Activated T-cell treated with anti-CD3 and anti-CD28 coated beads, Interleukin-2, amount 50 U/mL, for 48 hours (primary cell): ENCODE data around the gene NPHP4.

Source experiments
- DNase-seq, 2 experiments: peaks; one replicate each; pipeline ENCODE4 v3.0.0-alpha.2; 2020

NPHP4 gene

DNA sequence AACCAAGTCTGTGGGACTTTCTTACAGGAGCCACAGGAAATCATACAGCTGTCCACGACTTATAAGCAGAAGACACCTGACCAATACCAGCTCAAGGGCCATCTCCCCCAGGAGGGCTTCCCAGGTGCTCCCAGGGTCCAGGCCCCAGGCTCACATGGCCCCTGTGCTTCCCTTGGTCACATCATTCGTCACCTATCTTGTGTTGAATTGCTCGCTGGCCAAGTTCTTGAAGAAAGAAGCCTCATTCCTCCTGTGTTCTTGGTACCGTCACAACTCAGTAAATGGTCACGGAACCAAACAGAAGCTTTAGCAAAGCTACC, 3.0 kb downstream of the NPHP4 start:
- DNase-seq, result no peak

DNA sequence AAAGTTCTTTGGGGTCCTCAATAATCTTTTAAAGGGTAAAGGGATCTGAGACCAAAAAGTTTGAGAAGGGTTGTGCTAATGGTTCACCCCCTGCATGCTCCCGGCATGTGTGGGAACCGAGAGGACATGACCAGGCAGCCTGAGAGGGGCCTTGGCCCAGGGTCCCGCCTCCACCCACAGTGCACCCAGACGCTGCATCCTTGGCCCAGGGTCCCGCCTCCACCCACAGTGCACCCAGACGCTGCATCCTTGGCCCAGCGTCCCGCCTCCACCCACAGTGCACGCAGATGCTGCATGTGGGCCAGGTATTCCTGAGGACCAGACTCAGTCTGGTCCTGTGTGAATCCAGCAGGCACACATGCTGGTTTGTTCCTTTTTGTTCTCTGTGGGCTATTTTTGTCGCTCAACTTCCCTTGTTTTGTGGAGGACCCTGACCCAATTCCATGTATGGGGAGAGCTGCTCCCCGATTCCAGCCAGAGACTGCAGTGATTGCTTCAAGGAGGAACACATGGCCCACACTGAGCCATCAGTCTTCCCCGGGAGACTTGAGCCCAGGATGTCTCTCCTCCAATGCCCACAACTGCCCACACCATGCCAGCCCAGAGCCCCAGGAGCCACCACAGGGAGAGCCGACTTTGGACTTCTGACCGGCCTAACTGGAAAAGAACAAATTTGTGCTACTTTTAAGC, 3.5 kb downstream of the NPHP4 start:
- no peak for DNase-seq

DNA sequence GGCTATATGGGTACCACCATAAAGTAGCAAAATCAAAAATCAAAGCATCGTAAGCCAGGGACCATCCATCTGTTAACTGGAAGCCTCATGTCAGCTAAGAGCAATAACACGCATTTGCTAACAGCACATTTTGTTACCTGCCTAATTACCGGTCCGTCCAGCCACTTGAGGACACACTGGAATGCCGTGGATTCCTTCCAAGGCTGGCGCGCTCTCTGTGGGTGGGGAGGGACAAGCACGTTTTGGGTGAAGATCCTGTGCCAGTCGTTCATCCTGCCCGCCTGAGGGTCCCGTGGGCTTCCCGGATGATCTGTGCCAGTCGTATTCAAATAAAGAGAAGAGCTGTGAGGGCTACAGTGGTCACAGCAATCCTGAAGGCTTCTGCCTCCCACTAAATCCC, 6.2 kb downstream of the NPHP4 start:
- no peak for DNase-seq

DNA sequence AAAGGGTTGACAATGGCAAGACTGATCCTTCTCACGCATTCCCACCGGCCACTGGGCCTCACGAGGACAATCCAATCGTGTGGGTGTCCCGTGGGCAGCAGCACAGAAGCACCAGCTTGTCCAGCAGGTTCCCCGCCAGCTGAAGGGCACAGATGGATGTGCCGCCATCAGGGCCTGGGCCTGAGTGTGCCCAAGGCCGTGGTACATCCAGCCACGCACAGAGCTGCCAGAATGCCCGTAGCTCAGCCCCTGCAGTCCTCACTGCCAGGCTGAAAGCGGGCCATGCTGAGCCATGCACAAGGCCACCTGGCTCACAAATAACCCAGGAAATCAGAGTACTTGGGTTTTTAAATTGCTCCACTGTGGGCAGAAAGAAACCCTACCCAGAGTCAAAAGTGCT, 7.0 kb downstream of the NPHP4 start:
- DNase-seq, result no peak

DNA sequence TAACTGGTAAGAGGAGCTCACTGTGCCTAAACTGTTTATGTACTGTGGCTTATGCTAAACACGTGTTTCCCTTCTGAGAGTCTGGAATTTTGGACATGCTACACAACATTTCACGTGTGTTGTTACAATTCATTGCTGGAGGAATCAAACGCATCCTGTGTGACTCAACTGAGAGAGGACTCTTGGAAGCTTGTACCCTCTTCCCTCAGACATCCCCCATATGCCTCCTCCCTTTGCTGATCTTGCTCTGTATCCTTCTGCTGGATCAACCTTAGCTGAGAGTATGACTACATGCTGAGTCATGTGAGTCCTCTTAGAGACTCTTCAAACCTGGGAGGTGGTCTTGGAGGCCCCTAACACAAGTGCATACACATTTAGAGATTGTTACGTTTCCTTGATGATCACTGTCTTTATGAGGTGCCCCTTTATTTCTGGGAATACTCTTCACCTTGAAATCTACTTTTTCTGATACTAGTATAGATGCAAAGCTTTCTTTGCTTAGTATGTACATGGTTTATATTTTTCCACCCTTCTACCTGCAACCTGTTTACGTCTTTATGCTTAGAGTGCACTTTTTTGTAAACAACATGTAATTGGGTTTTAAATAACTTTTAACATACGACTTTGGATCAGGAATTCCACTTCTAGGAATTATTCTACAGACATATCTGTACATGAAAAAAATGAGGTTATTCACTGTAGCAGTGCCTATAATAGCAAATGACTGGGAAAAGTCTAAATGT, 8.7 kb downstream of the NPHP4 start:
- no peak for DNase-seq

DNA sequence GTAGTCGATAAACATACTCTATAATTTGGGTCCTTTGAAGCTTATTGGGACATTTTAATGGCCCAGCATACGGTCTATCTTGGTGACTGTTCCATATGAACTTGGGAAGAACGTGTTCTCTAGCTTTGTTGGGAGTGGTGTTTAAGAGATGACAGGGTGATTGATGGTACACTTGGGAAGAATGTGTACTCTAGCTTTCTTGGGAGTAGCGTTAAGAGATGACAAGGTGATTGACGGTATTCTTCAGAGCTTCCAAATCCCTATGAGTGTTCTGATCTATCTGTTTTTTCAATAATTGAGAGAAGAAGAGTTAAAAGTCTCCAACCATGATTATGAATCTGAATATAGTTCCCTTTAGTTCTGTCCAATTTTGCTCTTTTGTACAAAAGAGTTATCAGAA, 9.4 kb downstream of the NPHP4 start:
- no peak for DNase-seq

DNA sequence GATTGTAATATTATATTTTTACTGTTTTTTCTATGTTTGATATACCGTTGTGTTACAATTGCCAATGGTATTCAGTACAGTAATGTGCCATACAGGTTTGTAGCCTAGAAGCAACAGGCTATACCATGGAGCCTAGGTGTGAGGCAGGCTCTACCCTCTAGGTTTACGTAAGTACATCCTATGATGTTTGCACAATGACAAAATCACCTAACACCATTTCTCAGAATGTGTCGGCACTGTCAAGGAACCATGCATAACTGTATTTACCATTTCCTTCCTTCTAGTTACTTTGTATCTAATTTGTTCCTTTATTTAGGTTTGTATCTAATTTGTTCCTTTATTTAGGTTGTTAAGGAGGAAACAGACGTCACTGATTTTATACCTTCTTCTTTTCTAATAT, 9.9 kb downstream of the NPHP4 start:
- no peak for DNase-seq

DNA sequence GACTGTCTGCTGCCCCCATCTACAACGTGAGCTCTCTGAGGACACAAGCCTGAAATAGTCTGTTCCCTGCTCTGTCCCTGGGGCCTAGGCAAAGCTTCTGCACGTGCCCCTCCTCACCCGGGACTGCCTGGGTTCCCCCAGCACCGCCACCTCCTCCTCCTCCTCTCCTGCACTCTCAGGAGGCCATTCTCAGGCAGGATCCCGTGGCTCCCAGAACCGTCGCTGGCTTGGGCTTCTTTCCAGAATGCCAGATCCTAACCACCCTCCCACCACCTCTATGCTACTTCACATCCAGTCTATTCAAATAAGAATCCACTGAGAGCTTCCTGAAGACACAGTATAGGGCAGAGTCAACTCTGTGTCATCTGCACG, 11.2 kb downstream of the NPHP4 start:
- no peak for DNase-seq

DNA sequence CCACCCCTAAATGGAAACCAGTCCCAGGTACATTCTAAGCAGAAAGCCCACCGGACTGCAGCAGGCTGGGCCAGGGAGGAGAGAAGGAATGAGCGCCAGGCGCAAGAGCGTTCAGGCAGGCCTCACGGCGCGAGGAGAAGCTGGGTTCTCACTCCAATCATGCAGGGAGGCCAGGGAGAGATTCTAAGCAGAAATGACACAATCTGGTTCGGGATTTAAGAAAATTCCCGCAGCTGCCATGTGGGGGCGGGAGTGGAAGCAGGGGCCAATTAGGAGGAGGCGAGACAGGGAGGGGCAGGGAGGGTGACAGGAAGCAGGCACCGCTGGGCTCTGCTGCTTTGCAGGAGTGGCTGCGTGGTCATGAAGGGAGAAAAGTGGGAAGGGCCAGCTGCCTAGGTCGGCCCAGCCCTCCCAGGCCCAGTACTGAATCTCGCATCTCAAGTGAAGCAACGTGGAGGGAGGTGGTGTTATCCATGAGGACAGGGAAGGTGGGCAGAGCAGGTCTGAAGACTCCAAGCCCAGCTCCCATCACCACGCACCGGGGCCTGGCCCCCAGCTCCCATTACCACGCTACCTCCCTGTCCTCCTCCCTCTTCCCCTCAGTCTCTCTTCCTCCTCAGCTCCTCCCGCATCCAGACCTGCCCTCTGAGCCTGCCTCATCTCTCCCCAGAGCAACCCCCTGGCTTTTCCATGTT, 11.8 kb downstream of the NPHP4 start:
- DNase-seq, result no peak

DNA sequence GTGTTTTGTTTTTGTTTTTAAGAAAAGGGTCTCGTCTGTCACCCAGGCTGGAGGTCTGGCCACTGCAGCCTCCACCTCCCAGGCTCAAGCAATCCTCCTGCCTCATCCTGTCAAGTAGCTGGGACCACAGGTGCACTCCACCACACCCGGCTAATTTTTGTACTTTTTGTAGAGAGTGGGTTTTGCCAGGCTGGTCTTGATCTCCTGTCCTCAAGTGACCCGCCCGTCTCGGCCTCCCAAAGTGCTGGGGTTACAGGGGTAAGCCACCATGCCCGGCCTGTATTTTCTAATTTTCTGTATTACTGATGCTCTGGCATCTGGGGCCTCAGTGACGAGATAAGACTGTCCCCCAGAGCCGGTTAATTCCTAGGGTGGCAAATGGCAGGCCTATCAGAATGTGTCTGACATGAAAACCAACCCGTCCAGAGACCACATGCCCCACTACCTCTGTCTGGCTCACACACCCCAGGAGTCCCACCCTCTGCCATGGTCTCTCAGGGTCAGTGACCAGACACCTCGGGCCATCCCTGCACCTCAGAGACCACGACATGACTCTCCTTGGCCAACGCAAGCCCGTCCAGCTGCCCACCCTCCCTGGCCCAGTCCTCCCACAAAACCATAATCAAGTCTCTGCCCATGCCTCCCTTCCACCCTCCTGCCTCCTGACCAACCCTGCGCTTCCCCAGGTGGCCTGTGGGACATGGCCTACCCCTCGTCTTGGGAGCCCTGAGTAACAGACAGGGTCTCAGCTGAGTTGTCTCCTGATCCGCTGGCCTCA, 12.5 kb downstream of the NPHP4 start:
- DNase-seq, result no peak

DNA sequence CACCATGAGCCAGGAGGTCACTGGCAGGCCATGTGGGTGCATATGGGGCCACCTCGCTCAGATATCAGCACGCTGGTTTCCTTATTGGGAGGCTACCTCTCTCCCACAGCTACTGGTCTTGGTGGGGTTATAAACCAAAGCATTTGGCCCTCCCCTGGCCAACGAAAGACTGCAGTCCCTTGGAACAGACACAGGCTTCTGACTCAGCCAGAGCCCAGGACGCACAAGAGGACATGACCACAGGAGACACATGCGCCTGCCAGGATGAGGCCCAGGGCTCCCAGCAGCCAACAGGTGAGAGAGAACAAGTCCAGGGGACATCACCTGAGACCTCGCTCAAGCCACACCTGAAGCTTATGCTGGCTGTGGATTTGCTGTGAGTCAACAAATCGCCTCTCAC, 13.8 kb downstream of the NPHP4 start:
- DNase-seq, result no peak

DNA sequence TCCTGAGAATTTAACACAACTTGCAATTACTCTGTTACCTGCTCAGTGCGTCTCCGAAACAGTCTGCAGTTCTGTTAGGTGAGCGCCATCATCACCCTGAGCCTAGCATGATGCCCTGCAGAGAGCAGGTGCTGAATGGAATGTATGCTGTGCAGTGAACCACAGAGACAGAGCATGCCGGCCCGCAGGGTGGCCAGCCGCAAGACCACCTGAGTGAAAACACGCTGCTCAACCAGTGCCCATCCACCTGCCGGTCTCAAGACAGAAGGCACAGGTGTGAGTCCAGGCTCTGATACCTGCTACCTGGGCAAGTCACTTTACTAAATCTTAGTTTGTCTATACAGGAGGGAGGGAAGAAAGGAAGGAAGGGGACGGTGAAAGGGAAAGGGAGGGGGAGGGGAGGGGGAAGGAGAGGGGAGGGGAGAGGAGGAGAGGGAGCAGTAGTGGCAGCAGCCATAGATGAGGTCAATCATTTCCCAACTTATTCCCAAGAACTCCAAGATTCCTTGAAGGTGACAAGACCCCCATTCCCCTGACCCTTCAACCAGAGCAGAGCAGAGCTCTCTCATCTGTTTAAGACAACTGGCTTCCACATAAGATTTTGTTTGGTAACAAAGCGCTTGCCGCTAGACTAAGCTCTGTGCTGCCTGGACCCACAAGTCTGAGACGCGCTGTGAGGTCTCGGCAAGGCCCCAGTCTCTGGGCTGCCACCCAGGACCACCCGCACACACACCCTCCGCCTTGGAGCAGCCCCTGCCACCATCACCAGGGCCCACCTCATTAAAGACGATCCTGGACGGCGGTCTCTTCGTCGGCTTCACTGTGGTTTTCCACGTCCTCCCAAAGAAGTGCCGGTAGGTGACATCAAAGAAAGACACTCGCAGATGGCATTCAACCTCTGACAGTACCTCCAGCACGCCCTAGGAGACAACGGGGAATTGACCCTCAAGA, 14.5 kb downstream of the NPHP4 start:
- DNase-seq, result no peak

DNA sequence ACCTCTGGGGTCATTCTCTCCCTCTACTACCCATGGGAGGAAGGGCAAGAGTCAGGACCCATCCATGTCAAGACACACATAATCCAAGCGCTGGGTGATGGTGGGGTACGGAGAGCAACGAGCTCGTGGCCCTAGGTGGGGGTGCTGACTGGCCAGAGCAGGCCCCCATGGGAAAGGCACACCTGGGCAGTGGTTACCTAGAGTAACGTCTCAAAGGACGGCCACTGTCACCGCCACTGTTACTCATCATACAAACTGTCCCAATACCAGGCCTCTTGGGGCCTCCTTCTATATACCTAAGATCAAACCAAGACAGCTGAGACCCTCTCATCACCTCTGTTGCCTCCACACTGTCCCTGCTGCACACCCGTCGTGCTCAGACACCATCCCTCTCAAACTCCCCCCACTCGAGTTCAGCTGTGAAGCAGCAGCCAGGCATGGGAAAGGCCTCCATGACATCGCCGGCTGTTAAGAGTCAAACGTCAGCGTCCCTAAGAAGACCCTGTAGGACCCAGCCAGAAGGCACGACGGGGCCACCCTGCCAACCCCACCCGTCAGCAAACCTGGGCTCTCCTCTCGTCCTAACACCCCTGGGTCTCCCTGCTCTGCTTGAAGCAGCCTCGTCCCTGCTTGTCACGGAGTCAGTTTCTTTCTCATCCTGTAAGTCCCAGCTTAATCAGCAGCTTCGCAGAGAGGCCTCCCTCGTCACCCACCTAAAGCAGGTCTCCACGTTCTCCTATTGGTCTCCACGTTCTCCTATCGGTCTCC, 15.3 kb downstream of the NPHP4 start:
- no peak for DNase-seq

DNA sequence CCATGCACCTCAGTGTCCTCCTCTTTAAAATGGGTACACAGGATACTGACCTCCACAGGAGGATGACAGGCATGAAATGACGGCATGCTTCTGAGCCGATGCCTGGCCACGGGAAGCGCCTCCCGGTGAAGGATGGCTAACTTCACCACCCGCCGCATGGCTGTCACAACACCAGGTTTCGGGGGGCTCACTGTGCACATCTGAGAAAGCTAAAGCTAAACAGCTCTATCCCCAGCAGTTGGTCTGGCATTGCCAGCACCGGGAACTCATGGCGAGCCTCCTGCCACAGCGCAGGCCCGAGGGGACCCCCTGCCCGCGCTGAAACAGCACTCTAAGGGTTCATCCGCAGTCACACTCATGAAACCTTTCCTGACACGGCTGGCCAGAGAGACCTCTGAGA, 16.0 kb downstream of the NPHP4 start:
- no peak for DNase-seq

DNA sequence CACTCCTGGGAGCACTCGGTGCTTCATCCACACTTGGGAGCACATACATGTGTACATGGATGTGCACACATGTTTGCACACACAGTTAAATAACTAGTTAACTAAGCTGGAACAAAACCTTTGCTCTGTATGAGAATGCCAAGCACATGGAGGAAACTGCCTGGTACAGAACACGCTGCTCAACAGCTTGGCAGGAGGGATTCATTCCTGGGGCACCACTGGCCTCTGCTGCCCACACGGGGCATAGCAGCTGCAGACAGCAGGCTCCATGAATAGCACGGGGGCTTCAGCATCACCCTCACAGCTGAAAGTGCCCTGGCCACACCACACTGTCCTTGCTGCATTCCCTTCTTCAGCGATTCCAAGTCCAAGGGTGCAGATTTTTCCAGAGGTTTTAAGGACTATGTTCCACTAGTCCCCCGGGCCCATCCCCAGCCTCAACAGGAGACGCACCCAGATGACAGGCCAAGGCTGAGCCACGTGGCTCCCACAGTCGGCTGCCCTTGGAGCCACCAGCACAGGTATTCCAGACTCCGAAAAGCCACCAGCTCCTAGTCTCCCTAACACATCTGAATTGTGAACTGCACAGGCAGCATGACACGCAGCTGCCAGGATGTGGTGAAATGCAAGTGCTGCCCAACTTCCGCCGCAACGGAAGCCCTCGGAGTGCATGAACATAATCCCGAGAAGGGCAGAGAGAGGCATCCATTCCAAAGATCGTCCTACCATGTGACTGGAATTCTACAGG, 16.9 kb downstream of the NPHP4 start:
- DNase-seq, result peak; percentile 46 to 58

DNA sequence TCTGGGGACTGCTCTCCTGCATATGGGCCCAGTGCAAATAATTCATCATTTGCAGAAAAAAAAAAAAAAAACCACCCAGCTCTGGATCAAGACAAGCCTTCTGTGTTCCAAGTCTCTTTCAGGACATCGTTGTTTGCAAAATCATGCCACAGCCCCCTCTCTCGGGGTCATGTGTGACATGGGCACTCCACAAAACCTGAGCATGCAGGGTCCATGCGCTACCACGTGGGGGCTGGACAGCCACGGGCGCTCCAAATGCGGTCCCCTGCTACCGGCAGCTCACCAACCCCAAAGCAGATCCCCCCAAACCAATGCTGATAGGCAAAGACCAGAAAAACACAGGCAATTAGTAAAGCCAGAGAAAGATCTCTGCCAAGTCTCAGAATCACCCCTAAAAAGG, 17.6 kb downstream of the NPHP4 start:
- no peak for DNase-seq

DNA sequence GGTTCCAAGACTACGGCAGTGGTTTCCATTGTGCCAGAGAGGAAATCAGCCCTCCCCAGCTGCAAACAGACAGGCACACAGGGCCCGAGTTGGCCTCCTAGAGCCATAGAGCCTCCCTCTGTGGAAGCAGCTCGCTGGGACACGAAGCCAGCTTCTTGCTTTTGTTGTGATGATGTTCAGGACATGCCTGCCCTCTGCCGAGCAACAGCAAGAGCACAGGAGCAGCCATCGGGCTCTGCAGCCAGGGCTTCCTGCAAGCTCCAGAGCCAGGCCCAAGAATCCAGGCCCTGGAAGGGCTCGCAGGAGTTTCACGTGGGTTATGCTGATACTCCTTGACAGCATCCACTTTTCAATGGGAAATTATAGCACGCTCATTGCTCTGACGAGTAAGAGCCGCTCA, 18.5 kb downstream of the NPHP4 start:
- no peak for DNase-seq

DNA sequence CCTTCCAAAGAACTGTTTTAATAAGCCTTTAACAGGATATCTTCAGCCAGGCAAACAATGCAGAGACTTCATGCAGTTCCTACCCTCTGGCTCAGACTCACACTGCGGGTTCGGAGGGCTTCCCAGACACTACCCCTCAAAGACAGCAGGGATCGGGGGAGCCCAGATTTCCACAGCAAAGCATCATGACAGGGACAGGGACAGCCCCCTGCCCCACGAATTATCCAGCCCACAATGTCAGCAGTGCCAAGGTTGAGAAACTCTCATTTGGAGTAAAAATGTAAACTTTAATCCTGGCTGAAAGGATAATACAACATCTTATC, 20.1 kb downstream of the NPHP4 start:
- DNase-seq, result no peak

DNA sequence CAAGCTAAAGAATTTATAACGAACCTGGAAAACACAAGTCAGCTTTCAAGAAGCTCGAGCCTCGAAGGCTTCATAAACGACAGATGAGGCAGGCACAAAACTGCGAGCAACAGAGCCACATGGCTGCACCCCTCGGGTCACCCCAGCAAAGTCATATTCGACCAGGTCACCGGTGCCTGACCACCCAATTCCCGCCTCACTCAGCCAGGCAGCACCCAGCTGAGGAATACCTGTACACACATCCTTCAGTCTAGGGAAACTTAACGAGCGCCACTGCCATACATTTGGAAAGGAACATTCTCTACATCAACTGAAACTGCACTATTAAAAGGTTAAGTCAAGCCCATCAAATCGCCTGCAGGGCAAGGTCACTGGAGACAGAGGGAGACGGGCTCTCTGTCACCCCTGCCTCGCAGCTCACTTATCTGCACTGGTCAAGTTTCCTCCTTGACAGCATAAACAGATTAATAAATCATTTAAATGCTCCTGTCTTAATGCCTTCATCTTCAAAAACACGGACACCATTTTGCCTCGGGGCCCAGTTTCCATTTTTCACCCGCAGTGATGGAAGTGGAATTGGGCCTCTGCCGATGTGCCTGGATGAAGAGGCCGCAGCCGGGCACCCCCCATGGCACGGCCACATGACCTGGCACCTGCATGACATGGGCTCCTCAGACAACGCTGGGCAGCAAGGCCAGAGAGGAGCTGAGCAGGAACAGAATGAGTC, 20.6 kb downstream of the NPHP4 start:
- DNase-seq, result no peak

DNA sequence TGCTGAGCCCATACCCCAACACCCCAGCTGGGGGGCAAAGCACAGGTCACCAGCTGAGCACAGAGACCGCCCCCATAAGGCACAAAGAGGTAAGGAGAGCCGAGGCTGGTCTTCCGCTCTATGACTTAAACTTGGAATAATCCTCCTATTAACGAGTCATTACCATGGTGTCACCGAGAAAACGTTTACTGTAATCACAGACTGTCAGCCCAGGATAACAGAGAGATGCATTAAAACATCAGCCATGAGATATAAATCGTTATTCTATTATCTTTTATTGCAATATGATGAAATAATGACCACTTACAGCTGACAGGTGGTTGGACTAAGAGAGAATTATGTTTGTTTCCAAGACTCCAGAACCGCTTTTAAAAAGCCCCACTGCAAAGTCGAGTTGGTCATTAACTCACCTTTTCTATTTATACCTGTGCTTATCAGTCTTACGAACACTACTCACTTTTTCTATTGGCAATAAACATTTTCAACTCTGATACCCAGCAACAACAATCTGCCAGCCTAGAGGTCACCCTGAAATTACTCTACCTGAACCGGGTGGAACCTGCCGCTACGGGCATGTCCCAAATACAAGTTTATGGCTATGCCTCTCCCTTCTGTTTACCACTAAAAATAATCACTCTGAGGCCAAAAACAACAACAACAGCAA, 21.5 kb downstream of the NPHP4 start:
- no peak for DNase-seq
